ENCODE results near the gene CADM2. TPM values are rescaled to one million over a fixed set of nuclear protein-coding genes. Genes with fewer than 3 reads are reported as not detected.

Gene CADM2
- total and polyA plus RNA-seq, 12 donors: 0.12 to 3.0 (median 0.62) TPM

DNA sequence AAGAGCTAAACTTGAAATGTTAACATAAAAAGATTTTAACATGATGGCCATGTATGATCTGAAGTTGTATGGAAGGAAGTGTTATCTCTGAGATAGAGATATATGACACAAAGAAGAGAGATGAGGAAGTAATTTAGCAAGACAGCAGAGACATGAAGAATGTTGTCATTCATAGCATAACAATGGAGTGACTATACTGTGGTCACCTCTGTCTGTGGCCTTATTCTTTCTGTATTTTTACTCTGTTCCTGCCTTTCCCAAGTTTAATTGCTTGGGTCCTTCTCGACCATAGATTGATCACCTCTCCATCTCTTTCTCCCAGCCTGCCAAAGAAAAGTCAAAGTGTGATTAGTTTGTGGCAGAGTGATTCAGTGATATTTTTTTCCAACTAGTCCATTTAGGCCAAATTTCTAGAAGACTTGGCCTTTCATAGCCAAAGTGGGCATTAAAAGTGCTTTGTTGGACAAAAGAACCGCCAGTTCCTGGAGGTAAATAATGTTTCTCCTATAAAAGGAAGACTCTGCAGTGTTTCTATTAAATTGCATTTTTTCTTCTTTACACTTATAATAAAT lies 711.9 kb downstream of the CADM2 start:
- no peak overlapping the region for H3K27ac ChIP-seq
- no peaks in the 10 kb centered on the region for H3K36me3 ChIP-seq
- H3K4me1 ChIP-seq: no peaks in the 10 kb centered on the region
- 69 to 73% methylated on average over 2 of the region's 2 CpGs for WGBS, 2 donors
- ATAC-seq (no peak), DNase-seq (no peak)
- no peaks in the 10 kb centered on the region for H3K9me3 ChIP-seq
- intact Hi-C loops (cut with DNase I): no loop called here
- no peak overlapping the region for H3K4me3 ChIP-seq
- H3K27me3 ChIP-seq: no peaks in the 10 kb centered on the region
- TF ChIP-seq, protein P1, sequence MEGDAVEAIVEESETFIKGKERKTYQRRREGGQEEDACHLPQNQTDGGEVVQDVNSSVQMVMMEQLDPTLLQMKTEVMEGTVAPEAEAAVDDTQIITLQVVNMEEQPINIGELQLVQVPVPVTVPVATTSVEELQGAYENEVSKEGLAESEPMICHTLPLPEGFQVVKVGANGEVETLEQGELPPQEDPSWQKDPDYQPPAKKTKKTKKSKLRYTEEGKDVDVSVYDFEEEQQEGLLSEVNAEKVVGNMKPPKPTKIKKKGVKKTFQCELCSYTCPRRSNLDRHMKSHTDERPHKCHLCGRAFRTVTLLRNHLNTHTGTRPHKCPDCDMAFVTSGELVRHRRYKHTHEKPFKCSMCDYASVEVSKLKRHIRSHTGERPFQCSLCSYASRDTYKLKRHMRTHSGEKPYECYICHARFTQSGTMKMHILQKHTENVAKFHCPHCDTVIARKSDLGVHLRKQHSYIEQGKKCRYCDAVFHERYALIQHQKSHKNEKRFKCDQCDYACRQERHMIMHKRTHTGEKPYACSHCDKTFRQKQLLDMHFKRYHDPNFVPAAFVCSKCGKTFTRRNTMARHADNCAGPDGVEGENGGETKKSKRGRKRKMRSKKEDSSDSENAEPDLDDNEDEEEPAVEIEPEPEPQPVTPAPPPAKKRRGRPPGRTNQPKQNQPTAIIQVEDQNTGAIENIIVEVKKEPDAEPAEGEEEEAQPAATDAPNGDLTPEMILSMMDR (IDR thresholded peaks at IDR 0.05): no peak

DNA sequence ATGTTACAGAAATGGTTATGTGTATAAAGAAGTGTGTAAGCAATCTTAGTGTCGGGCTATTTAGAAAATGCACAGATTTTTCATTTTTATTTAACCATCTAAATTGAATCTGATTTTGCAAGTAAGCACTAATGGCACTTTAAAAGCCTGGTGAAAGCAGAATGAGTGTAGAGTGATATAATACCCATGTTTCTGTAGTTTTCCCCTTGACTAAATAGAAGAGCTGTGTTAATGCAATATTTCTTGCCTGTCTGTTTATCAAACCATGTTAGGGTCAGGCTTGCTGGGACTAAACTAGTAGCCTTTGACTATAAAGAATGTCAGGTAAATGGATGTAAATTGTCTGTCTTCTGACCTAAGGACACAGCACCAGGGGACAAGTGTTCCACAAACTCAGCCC lies 714.0 kb downstream of the CADM2 start:
- Histone ChIP-seq H3K4me3 (no peak overlapping the region), H3K36me3 (no peaks in the 10 kb centered on the region), H3K27ac (no peak overlapping the region), H3K27me3 (no peaks in the 10 kb centered on the region), H3K4me1 (no peaks in the 10 kb centered on the region), H3K9me3 (no peaks in the 10 kb centered on the region)
- 89 to 94% methylated on average over 1 of the region's 1 CpG for WGBS, 2 donors
- no peak for ATAC-seq
- TF ChIP-seq, protein P1 (IDR thresholded peaks at IDR 0.05): no peak
- intact Hi-C loops (cut with DNase I): no loop called here
- no peak for DNase-seq

DNA sequence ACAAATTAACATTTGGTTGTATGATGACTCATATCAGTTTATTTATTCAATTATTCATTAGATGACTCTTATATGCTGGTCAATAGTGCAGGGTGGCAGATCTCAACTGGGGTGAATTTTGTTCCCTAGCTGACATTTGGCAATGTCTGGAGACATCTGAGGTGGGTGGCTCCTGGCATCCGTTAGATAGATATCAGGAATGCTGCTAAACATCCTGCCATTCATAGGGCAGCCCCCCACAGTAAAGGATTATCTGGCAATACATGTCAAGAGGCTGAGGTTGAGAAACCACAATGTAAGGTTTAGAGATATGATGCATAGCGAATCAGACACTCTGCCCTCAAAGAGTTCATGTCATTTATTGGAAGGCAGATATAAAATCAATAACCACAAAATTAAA lies 719.9 kb downstream of the CADM2 start:
- Histone ChIP-seq H3K4me1 (no peaks in the 10 kb centered on the region), H3K27ac (no peak overlapping the region), H3K9me3 (no peaks in the 10 kb centered on the region), H3K27me3 (no peaks in the 10 kb centered on the region), H3K4me3 (no peak overlapping the region), H3K36me3 (no peaks in the 10 kb centered on the region)
- no peak for ATAC-seq
- 69 to 75% methylated on average over 2 of the region's 2 CpGs for WGBS, 2 donors
- TF ChIP-seq, protein P1 (IDR thresholded peaks at IDR 0.05): no peak
- intact Hi-C loops (cut with DNase I): no loop called here
- no peak for DNase-seq

DNA sequence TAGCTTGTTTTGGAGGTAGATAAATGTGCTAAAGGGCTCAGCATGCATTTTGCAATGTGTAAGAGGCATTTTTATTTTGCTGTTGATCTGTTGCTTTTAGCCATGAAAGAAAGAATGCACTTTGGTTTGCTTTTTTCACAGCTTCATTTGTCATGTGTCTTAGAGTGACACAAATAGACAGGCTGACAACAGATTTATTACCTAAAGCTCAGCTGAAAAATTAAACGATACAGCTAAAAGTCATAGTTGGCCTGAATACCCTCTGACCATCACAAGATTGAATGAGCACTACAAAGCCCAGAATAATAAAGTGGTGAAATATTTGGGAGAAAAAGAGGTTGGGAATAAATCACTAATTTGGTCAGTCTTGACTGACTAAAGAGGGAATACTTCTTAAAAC lies 723.1 kb downstream of the CADM2 start:
- WGBS, 2 donors: 77 to 88% methylated on average over 1 of the region's 1 CpG
- H3K36me3 ChIP-seq: no peaks in the 10 kb centered on the region
- H3K27ac ChIP-seq: no peak overlapping the region
- intact Hi-C loops (cut with DNase I): no loop called here
- H3K27me3 ChIP-seq: no peaks in the 10 kb centered on the region
- TF ChIP-seq, protein P1 (IDR thresholded peaks at IDR 0.05): no peak
- ATAC-seq (no peak), DNase-seq (no peak)
- H3K4me3 ChIP-seq: no peak overlapping the region
- no peaks in the 10 kb centered on the region for H3K4me1 ChIP-seq
- no peaks in the 10 kb centered on the region for H3K9me3 ChIP-seq
